A375 (cell line): ENCODE results near the gene PRAMEF7. TPM values are rescaled to one million over a fixed set of nuclear protein-coding genes. Genes with fewer than 3 reads are reported as not detected.

Source experiments
- small RNA-seq: library from RNA; depleted of rRNA; stranded (forward); fragments of <200 nt; gene quantifications from one replicate; pipeline ENCODE3, GENCODE V24; 2014
- total RNA-seq: library from RNA; depleted of rRNA; stranded (reverse); fragments of >200 nt; shearing (Covaris generic); gene quantifications from 2 replicates; pipeline ENCODE4 v1.2.3, GENCODE V29; 2014; rRNA removed

The PRAMEF7 gene
- total RNA-seq: not detected in 2 replicates

GRCh38 chr1:12916310-12916709 lies at the start of gene PRAMEF7:
Gene PRAMEF7 (plus strand): TSS chr1:12916610. CDS start chr1:12917693, 1,083 bp downstream.

GRCh38 chr1:12886101-12886500 lies 30.3 kb upstream of the PRAMEF7 start, which contains the start of gene PRAMEF4:
Gene PRAMEF4 (minus strand): TSS chr1:12886201. CDS start chr1:12883394, 2,807 bp downstream.

GRCh38 chr1:12898170-12898569 lies 18.2 kb upstream of the PRAMEF7 start, which contains the start of gene PRAMEF10:
Gene PRAMEF10 (minus strand): TSS chr1:12898270. CDS start chr1:12895847, 2,423 bp downstream.

GRCh38 chr1:12947480-12947879 lies 31.1 kb downstream of the PRAMEF7 start, which contains the start of gene PRAMEF6:
Gene PRAMEF6 (minus strand): TSS chr1:12947580. CDS start chr1:12942518, 5,062 bp downstream.

Small RNAs within 50 kb of the gene (small RNA-seq; reads per million reads assigned to genes)
- gene RNU6-1072P: not detected

Other genes with a start within 250 kb of the PRAMEF7 start
- gene AADACL3, start 200.5 kb upstream of the PRAMEF7 start, total RNA-seq: not detected in 2 replicates
- not detected in 2 replicates for gene CFAP107, start 170.4 kb upstream of the PRAMEF7 start, total RNA-seq
- not detected in 2 replicates for gene PRAMEF12, start 142.9 kb upstream of the PRAMEF7 start, total RNA-seq
- gene PRAMEF1, start 125.2 kb upstream of the PRAMEF7 start, total RNA-seq: not detected in 2 replicates
- not detected in 2 replicates for gene PRAMEF11, start 85.2 kb upstream of the PRAMEF7 start, total RNA-seq
- gene HNRNPCL1, start 67.9 kb upstream of the PRAMEF7 start, total RNA-seq: not detected in 2 replicates
- gene PRAMEF2, start 59.5 kb upstream of the PRAMEF7 start, total RNA-seq: not detected in 2 replicates
- gene PRAMEF4, start 30.4 kb upstream of the PRAMEF7 start, total RNA-seq: 0.11 TPM in 1 of 2 replicates, not detected in the other
- gene PRAMEF10, start 18.3 kb upstream of the PRAMEF7 start, total RNA-seq: not detected in 2 replicates
- not detected in 2 replicates for gene PRAMEF6, start 31.0 kb downstream of the PRAMEF7 start, total RNA-seq
- gene PRAMEF27, start 140.0 kb downstream of the PRAMEF7 start, total RNA-seq: not detected in 2 replicates
- not detected in 2 replicates for gene HNRNPCL3, start 144.2 kb downstream of the PRAMEF7 start, total RNA-seq
- gene PRAMEF25, start 154.2 kb downstream of the PRAMEF7 start, total RNA-seq: not detected in 2 replicates
- gene HNRNPCL2, start 200.2 kb downstream of the PRAMEF7 start, total RNA-seq: not detected in 2 replicates
- not detected in 2 replicates for gene PRAMEF26, start 239.4 kb downstream of the PRAMEF7 start, total RNA-seq
- not detected in 2 replicates for gene HNRNPCL4, start 249.0 kb downstream of the PRAMEF7 start, total RNA-seq